DMS 273 (cell line): ENCODE results near the gene RLN3.

Experiments used
- DNase-seq: peaks from one replicate; lab custom pipeline; 2025; ENCODE audit not compliant: unreplicated experiment; lab: John Stamatoyannopoulos, UW

Gene RLN3, protein sequence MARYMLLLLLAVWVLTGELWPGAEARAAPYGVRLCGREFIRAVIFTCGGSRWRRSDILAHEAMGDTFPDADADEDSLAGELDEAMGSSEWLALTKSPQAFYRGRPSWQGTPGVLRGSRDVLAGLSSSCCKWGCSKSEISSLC

GRCh38 chr19:14027856-14028450, at the start of gene RLN3:
TSS of gene RLN3 (plus strand) at chr19:14028148. CDS start at chr19:14028205, 57 bp downstream.
- no peak for DNase-seq

GRCh38 chr19:13978351-13979243, 49.4 kb upstream of the RLN3 start:
- peak; percentile 41 for DNase-seq

GRCh38 chr19:13979244-13979615, 48.7 kb upstream of the RLN3 start:
- no peak for DNase-seq

GRCh38 chr19:13979686-13980085, 48.3 kb upstream of the RLN3 start:
- DNase-seq: no peak

DNA sequence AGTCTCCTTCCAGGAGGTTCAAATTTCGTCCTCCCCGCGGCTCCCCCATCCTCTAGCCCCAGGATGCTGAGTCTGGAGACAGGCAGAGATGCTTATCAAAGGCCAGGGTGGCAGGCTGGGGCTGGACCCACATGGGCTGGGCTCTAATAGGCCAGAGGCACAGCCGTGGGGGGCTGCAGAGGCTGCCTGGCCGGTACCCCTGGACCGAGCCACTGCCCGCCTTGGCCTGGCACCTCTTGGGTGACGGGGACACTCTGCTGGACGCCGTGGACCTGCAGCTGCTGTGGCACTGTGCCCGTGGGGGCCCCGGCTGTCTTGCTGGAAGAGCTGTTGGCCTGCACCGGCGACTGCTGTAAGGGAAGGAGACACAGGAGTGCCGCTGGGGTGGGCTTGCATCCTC, 47.6 kb upstream of the RLN3 start:
- no peak for DNase-seq

DNA sequence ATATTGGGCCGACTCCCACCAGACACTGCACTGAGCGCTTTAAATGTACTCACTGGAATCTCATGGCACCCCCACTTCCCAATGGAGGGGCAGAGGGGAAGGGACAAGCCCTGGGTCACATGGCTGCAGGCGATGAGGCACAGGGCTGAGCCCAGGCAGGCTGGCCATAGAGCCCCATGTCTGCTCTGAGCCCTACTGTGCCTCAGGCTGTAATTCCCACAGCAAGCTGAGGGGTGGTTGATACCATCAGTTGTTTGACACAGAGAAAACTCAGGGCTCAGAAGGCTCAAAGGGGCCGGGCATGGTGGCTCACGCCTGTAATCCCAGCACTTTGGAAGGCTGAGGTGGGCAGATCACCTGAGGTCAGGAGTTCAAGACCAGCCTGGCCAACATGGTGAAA, 46.9 kb upstream of the RLN3 start:
- DNase-seq: no peak

DNA sequence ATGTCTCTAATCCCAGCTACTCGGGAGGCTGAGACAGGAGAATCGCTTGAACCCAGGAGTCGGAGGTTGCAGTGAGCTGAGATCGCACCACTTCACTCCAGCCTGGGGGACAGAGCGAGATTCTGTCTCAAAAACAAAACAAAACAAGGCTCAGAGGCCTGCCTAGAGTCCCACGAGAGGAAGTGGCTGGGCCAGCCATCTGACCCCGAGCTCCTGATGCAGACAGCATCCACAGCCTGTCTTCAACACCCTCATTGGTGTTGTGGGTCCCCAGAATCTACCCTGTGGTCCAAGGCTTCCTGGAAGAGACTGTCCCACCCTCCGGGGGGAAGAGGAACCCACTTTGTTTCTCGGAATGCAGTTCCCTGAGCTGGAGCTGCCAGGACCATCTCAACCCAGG, 46.5 kb upstream of the RLN3 start:
- DNase-seq: no peak

DNA sequence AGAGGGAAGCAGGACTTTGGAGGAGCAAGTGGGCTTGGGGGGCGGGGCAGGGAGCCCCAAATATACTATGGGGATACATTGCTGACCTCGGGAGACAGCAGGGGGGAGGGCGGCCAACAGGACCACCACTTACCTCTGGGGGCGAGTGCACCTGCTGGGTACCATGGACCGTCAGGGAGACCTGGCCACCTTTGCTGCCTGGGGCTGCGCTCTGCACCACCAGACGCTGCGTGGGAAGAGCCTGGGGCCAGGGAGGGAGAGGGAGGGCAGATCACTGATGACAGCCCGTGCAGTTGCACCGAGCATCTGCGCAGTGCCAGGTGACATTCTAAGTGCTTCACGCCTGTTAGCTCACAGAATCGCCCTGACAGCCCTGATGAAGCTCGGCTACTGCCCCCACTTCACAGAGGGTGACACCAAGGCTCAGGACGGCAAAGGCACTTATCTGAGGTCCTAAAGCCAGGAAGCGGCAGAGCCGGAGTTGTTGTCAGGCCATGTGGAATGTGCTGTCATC, 45.9 kb upstream of the RLN3 start:
- no peak for DNase-seq

DNA sequence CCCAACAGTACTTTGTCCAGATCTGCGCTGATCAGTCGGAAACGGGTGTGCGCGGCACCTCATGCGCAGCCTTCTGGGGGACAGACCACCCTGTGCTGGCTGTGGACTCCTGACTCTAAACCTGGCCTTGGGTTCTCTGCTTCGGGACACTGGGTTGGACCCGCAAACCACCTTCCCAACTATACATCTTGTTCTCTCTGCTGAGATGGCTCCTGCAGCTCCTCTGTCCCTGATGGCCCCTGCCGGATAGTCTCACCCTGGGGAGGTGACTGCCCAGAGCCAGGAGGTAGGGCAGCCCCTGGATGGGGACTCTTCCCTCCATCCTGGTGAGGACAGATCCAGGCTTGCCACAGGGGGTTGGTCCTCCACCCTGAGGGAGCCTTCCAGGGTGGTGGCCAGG, 45.2 kb upstream of the RLN3 start:
- no peak for DNase-seq

DNA sequence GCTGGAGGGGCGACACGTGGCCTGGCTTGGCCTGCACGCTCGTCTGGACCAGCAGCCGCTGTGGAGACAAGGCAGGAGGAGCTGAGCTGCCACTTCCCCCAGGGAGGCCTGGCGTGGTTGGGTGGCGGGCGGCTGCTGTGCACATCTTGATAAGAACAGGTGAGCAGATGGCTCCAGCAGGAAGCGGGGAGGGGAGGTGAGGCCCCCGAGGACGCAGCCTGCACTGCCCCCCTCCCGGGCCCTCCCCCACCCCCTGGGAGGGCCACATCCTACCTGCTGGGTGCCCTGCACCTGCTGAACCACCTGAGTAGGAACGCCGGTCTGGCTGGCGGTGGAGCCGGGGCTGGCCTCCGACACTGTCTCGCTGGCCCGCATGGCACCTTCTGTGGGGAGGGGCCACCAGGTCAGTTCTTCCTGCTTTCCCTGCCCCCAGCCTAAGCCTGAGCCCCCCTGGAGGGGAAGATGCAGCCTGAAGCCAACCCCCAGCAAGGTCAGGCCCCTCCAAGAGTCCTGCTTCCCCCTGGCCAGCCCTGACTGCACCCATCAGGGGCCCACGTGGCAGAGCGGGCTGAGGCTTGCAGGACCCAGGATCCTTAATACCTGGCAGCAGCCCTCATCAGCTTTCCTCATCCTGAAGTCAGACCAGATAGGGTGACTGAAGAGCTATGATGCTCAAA, 44.6 kb upstream of the RLN3 start:
- peak; percentile 24 for DNase-seq

DNA sequence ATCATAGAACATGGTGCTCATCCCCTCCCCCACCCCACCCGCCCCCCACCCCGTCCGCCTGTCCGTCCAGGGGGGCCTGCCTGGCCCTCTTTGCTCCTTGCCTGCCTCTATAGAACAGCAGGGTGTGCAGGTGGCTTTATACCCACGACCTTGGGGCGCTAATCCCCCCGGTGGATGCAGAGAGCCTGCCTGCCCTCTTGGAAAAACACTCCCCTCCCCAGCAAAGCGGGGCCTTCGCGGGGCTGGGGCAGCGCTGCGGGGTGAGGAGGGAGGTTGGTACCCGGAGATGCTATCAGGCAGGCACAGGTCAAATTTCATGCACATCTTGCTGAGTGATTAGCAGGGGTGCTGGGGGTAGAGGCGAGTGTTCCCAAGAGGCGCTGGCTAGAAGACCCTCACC, 43.8 kb upstream of the RLN3 start:
- peak; percentile 38 for DNase-seq

- no peak for DNase-seq
Observed at GRCh38 chr19:13984875-13985741, 42.8 kb upstream of the RLN3 start.

- peak; percentile 44 for DNase-seq
Observed at GRCh38 chr19:13985771-13986347, 42.1 kb upstream of the RLN3 start.

DNA sequence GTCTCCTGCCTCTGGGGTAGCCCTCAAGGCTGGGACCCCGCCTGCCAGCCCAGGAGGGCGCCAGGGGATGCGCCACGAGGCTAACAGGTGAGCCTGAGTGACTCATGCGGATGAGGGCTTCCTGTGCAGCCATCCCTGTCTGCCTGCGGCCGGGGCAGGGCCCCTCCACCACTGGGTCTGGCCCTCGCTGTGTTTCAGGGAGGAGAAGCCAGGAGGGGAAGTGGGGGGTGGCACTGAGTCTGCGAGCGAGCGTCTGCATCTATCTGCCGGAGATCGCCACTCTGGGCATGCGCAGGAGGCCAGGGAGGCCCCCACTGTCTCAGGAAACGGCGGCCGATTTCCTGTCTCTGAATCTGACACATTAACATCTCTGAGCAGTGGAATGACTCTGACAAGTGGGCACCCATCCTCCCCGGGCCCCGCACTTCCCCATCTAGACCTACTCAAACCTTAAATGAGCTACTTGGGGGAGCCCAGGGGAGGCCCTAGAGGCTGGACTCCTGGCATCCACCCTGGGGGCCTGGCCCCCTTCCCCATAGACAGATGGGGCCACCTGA, 41.5 kb upstream of the RLN3 start:
- DNase-seq: no peak

GRCh38 chr19:13987101-13987890, 40.7 kb upstream of the RLN3 start:
- DNase-seq: no peak

DNA sequence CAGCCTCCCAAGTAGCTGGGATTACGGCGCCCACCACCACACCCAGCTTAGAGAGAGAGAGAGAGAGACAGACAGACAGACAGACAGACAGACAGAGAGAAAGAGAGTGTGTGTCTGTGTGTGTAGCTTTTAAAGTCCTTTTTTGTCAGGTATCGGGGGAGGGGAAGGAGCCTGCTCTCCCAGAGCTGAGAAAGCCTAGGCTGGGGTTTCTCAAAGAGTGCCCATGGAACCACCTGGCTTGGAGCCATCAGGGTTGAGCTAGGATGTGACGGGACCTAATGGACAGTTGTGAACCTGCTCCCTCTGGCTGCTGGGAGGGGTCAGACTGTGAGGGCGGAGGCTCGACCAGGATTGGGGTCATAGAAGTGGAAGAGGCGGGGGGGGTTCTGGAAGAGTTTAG, 38.5 kb upstream of the RLN3 start:
- DNase-seq: no peak

DNA sequence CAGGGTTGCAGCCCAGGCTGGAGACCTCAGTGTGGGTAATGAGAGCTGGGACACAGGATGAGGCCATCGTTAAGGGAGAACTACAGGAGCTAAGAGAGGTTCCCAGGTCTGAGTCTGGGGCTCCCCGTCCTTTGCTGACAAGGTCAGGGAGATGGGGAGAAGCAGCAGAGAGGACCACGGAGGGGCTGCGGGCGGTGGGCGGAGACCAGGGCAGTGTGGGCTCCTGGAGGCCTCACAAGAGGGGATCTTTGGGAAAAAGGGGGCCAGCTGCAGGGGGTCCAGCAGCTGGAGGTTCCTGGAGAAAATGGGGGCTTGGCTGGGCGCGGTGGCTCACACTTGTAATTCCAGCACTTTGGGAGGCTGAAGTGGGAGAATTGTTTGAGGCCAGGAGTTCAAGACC, 37.9 kb upstream of the RLN3 start:
- no peak for DNase-seq

DNA sequence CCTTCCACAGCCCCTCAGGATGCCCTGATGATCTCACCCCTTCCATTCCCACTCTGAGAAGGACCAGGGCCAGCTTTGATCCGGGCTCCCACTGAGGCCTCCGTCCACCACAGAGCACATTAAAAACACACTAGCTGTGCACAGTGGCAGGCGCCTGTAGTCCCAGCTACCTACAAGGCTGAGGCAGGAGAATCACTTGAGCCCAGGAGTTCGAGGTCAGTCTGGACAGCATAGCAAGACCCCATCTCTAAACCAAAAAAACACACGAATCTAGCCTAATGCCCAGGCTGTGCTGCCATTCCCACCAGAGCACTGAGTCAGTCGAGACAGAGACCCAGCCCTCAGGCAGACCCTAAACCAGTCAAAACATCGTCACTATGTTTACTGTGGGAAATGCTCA, 35.9 kb upstream of the RLN3 start:
- no peak for DNase-seq
